T47D (cell line): ENCODE data around the gene DSCAM.
"Not testable (repeated sequence)": the region's sequence is repeated elsewhere in the genome, so short reads cannot be mapped to it uniquely, and the experiment has no call there.

Source experiments
- DNase-seq, 2 experiments: peaks; one replicate each; pipeline versions ENCODE4 v3.0.0 to v3.0.0-alpha.2; 2011 to 2012; ENCODE audit warnings: low read depth in 1 of 2, low spot score in 1 of 2
- JUND ChIP-seq: IDR thresholded peaks from 2 replicates; pipeline ENCODE4 v1.6.1; 2012; ENCODE audit warnings: low read depth
- in situ Hi-C: cut with HindIII; loops from 2 replicates; pipeline ENCODE4 v1.10.0; 2016; ENCODE audit warnings: low sequenced_read_pairs, low pct_unique_long_range_greater_than_20kb

Gene DSCAM

DNA sequence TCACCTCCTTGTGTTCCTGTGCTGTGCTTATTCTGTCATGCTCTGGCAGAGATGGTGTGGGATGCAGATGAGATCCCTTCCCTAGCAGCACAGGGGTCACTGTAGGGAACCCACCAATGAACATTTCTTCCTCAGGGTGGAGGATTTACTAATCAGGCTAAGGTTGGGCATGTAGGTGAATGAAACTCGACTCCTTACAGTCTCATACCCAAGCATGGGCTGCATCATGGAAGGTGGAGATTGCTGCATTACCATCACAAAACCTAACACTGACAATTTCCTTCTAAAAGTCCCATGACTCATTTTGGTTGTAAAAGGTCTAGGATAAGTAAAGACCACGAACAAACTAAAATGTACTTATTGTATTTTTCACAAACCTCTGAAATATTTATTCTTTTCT lies 399.9 kb downstream of the DSCAM start:
- TF ChIP-seq JUND, result no peak
- in situ Hi-C loops, result no loop called here
- no peak for DNase-seq

DNA sequence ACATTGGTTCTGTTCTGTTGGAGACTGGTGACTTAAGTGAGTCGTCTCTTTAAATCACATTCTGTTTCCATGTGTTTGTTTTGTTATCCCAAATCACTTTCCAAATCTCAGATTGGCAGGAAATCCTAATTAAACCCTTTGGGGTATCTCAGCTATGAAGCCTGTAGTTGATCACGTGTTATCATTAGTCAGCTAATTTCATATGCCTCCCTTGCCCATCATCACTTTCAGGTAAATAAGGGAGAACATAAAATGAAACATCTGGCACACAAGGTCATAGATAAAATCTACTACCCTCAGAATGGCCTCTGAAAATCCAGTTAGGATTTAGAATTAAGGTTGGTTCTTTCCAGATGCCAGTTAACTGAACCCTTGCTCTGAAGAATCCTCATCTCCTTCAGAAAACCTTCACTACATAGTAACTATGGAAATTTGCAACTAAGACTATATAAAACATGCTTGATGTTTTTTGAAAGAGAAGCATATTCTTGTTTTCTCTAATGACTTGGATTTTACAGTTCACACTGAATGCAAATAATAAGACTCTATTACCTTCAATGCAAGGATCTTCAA lies 401.5 kb downstream of the DSCAM start:
- no peak for TF ChIP-seq JUND
- DNase-seq, result no peak
- in situ Hi-C loops, result no loop called here

DNA sequence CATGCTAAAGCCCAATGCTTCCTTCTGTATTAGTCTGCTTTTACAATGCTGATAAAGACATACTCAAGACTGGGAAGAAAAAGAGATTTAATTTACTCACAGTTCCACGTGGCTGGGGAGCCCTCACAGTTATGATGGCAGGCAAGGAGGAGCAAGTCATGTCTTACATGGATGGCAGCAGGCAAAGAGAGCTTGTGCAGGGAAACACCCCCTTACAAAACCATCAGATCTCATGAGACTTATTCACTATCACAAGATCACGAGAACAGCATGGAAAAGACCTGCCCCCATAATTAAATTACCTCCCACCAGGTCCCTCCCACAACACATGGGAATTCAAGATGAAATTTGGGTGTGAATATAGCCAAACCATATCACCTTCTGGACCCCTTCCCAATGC lies 407.4 kb downstream of the DSCAM start:
- DNase-seq, in situ Hi-C loops: not testable (repeated sequence)

DNA sequence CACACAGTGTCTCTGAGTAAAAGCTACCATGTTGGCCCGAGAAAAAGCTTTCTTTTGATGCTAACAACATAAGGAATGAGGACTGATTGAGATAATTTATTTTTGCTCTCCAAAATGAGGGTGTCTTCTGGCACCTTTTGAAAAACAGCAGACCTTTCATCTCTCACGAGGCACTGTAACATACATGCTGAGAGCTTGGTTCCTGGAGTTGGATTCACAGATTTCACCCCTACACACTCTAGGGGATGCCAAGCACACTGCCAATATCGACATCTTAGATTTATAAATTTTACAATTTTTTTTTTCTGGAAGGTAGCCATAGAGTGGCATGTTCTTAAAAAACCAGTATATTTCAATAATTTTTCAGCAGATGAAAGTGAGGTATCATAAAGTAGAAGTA lies 408.3 kb downstream of the DSCAM start:
- in situ Hi-C loops, result no loop called here
- DNase-seq, result no peak

DNA sequence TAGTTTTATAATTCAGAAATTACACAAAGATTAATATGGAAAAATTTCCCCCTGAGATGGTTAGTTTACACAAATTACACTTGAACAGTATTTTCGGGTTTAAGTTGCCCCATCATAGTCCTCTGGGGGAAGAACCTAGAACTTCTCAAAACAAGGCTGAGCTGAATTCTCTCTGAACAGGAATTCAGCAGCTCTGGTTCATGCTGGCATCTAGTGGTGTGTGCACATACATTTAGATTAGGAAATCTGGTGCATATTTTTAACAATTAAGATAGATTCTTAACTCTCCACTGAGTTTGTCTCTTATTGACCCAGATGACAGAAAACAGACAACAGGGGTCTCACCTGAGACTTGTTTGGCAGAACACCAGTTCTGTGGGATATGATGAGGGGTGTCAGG lies 410.7 kb downstream of the DSCAM start:
- no peak for TF ChIP-seq JUND
- in situ Hi-C loops, result no loop called here
- peak; percentile 12 to 45 for DNase-seq

More for the DNA sequence above, 408.3 kb downstream of the DSCAM start:
- TF ChIP-seq JUND, result no peak

DNA sequence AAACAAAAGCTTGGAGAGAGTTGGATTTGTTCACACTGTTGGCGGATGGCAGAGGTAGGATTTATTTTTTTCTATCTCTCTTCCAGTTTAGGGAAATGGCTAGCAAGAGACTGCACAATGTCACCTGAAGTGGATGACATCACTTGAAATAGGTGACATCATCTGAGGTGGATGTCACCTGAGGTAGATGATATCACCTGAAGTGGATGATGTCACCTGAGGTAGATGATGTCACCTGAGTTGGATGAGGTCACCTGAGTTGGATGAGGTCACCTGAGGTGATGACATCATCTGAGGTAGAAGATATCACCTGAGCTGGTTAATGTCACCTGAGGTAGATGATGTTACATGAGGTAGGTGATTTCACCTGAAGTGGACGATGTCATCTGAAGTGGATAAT lies 413.4 kb downstream of the DSCAM start:
- in situ Hi-C loops, result no loop called here
- DNase-seq, result peak in 1 of 2 experiments; percentile 54
- no peak for TF ChIP-seq JUND

DNA sequence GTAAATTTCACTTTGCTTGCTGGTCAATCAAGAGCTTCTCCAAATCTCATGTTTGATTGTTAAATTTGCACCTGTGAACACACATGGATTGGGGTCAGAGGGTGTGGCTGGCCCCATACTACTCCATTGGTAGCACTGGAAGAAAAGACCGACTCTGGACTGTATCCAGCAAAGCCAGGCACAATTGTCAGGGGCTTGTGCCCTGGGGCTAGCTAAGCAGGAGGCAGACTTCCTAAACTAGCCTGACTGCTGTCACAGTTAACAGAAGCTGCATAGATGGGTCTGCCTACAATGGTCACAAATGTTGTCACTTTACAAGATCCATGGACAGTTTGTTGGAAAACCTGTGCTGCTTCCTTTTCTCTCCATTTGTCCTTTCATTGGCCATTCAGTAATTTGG lies 421.0 kb downstream of the DSCAM start:
- no peak for TF ChIP-seq JUND
- in situ Hi-C loops, result no loop called here

DNA sequence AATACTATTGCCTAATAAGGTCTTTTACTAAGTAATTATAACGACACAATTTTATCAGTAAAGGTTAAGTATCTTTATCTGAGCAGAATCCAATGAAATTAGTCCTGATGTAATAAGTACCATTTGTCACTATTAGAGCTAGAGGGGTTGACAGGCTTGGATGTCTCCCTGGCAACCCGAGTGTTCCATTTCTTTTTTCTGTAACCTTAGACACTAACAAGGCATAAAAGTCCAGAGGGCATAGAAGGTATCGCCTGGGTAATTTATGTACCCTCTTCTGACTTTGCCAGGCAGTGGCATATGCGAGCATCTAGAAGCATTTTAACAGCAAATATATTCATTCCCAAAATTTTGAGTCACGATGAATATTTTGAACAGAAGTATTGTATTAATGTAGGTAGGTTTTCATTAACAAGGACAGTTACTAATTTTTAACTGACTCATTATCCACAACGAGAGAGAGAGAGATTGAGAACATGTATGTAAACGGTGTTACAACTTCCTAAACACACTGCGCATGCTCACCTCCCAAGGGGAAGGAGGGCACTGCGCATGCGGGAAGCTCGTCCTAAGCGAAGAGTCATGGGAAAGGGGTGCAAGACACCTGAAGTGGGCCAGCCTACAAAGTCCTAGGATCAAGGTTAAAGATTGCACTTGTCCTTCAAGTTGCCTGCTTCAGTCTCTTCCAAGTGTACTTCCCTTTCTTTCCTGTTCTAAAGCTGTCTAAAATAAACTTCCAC lies 423.9 kb downstream of the DSCAM start:
- no peak for TF ChIP-seq JUND
- in situ Hi-C loops, result no loop called here
- no peak for DNase-seq

More for the DNA sequence above, 421.0 kb downstream of the DSCAM start:
- DNase-seq, result no peak

DNA sequence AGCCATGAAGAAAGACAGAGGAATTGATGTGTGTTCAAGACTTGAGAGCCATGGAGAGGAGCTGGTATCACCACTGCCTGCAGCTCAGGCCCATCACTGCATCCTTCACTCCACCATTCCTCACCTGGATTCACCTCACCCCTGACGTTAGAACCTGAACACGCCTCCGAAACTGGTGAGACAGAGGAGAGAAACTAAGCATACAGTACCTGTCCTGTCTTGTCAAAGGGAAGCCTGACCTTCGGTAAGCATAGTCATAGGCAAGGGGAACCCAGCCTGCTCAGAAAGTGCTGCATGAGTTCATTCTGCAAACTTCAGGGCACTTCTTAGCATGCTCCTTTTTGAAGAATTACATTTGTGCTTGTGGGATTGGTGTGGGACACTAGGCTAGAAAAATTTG lies 425.8 kb downstream of the DSCAM start:
- no peak for TF ChIP-seq JUND
- in situ Hi-C loops, result no loop called here
- DNase-seq, result no peak

DNA sequence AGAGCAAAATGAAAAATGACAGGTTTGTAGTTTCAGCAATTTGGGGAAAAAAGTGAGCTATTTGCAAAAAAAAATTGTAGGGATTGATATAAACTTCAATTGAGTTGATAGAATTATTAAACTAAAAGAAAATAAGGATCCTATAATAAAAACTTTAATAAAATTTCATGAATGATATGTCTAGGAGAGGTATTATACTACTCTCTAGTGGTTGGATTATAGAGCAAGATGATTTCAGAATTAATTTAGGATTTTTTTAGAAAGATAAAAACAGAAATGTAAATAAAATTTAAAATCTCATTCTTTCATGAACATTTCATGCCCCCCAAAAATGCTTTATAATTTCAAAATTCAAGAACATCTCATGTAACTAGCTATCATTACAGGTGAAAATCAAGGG lies 430.4 kb downstream of the DSCAM start:
- no peak for DNase-seq
- no peak for TF ChIP-seq JUND
- in situ Hi-C loops, result no loop called here

DNA sequence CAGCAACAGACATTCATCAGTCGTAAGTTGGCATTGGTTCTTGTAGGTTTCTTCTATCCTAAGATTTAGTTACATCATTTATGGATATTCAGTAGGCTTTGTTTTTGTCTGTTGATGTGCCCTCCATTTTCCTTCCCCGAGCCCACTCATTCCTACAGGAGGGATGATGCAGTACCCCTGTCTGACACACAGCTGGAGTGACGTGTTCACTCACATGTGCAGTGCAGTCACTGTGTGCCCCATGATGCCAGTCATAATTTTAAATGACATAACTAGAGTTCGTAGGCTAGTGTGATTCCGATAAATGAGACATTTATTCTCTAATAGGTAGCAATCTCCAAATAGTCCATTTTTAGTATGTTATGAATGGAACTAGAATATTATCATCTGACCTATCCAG lies 438.4 kb downstream of the DSCAM start:
- in situ Hi-C loops, result no loop called here
- TF ChIP-seq JUND, result no peak
- DNase-seq, result no peak

DNA sequence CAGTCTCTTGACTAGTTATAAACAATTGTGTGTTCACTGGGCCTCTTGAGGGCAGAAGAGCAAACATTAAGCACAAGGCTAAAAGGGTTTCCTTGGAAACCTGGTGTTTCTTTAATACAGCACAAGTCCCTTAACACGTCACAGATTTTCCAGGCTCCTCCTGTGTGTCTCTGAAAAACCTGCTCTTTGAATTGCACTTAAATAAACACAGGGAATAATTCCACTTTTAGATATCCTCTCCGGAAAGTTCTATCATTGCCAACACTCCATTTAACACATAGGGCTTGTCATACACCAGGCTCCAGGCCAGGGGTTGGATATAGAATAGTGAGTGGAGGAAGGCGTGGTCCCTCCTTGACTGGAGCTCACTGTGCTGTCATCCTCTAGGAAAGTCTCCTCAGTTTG lies 442.6 kb downstream of the DSCAM start:
- in situ Hi-C loops, result no loop called here
- TF ChIP-seq JUND, result no peak
- peak in 1 of 2 experiments; percentile 58 for DNase-seq

DNA sequence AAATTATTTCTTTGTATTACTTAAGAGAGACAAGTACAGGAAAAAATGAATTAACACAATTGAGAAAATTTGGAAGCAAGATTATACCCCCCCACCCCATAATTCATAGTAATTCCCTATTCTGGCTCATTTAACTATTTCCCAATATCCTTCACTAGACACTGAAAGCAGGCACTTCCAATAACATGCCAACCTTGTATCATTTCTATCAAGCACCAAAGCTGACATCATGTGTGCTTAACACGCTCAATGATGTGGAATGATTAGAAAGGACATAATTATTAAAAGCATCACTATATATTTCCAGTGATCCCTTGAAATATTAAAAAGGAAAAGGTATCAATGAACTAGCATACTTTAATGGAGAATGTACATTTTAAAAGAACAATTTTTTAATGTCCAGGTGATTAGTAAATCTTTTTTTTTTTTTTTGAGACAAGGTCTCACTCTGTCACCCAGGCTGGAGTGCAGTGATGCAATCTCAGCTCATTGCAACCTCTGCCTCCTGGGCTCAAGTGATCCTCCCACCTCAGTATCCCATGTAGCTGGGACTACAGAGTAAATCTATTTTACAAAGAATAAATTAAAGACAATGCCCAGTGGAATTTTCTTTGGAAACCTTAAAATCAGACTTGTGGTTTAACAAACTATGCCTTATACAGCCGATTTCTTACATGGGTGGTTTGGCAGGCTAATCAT lies 443.9 kb downstream of the DSCAM start:
- no peak for DNase-seq
- no peak for TF ChIP-seq JUND
- in situ Hi-C loops, result no loop called here

DNA sequence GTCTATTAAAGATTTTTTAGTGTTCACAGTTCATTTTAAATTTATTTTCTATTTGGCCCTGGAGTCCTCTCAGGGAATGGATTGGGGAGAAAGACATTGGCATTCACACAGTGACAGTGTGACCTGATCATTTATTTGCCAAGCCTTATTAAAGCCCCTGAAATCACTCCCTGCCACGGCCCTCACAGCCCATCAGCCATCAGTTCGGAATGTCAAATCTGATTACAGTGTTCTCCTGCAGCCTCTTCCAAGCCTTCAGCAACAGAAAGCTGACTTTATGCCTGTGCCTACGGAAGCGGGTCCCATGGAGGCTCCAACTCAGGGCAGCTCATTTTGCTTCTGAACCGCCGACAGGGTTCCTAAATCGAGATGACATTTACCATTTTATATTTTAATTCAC lies 451.2 kb downstream of the DSCAM start:
- DNase-seq, result no peak
- no peak for TF ChIP-seq JUND
- in situ Hi-C loops, result no loop called here
